ENCODE results near the gene NUDT4.
"Not testable (repeated sequence)": the region's sequence is repeated elsewhere in the genome, so short reads cannot be mapped to it uniquely, and the experiment has no call there.

NUDT4 gene

DNA sequence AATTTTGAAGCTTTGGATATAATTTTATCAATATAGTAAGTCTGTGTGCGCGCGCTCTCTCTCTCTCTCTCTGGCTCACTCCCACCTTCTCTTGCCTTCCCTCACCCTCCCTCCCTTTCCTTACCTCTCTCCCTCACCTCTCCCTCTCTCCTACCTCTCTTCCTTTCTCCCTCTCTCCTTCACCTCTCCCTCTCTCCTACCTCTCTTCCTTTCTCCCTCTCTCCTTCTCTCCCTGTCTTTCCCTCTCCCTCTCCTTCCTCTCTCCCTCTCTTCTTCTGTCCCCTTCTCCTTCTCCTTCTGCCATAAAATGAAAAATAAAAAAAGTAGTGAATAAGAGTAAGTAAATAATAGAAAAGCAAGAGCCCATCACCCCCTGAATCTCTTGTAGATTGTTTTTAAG, 9.0 kb upstream of the NUDT4 start:
- DNase-seq = no peak

DNA sequence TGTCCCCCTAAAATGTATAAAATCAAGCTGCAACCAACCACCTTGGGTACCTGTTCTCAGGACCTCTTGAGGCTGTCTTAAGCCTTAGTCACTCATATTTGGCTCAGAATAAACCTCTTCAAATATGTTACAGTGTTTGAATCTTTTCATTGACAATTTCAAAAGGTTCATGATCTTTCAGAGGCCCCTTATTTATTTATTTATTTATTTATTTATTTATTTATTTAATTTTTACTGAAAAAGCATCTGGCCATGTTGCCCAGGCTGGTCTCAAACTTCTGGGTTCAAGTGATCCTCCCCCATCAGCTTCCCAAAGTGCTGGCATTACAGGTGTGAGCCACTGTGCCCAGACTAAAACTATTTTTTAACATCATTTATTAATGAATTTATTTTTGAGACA, 8.2 kb upstream of the NUDT4 start:
- no peak for DNase-seq

- DNase-seq = no peak
Measured at GRCh38 chr12:93370947-93371346, 6.8 kb upstream of the NUDT4 start.

DNA sequence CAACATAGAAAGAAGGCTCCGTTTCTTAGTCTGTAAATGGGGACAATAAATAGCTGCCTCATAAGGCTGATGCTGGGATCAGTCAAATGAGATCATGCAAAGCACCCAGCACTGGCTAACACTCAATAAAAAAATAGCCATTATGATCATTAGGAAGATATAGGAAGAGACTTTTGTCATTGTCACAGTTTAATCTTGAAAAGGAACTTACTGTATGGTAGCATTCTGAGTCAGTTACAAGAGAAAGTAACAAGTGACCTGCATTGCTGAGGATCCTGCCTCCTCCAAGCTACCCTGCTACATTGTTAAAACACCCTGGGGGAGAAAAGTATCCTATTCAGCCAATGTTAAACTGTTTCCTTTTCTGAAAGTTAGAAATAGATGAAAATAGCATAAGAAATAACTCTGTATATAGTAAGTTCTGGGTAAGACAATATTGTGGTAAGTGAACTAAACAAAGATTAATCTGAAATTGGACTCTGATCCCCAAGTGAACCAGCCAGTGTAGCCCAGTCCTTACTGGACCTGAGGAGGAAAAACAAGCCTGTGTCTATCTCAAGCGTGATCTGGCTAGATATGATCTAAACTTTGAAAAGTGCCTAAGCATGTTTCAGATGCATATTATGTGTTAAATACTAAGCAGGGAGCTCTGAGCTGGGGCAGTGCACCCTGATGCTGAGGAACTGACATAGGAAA, 3.6 kb upstream of the NUDT4 start:
- DNase-seq = no peak

DNA sequence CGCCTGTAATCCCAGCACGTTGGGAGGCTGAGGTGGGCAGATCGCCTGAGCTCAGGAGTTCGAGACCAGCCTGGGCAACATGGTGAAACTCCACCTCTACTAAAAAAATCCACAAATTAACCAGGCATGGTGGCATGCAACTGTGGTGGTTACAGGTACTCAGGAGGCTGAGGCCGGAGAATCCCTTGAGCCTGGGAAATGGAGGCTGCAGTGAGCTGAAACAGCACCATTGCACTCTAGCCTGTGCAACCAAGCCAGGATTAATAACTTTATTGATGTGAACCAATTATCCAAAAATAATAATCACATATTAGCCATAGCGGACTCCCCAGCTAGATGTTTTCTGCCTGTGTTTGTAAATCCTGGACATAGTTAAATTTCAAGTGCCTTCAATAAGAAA, 1.8 kb upstream of the NUDT4 start:
- no peak for DNase-seq

DNA sequence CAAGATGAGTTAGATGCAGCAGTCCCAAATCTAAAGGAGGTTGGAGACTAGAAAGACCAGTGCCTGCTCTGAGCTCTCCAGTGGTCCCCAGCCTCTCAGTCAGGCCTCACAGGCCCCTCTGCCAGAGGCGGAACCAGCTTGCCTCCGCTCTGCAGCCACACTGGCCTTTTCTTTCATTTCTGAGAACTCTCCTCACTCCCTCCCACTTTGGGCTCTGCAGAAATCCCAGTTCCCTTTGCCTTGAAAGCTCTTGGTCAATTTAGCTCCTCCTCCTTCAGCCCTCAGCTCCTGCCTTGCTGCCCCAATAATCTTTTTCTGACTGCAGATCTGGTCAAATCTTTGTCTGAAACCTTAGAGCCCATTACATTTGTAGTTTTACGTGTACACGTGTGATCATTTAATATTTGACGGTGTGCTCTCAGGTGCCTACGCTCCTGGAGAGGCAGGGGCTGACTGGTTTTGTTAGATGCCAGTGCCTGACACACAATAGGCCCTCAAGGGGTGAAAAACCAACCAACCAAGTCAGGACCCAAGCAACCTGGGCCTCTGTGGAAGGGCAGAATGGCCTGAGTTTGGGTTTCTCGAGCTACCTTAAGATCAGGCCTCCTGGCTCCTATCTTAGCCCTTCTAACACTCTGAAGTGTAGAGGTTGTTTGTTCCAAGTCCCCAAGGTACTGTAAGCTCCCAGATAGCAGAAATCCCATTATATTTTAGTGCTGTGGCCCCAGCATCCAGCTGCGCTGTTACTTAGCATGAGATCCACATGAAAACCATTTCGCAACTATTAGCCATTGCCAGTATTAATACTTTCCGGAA, 1.1 kb upstream of the NUDT4 start:
- DNase-seq = no peak

DNA sequence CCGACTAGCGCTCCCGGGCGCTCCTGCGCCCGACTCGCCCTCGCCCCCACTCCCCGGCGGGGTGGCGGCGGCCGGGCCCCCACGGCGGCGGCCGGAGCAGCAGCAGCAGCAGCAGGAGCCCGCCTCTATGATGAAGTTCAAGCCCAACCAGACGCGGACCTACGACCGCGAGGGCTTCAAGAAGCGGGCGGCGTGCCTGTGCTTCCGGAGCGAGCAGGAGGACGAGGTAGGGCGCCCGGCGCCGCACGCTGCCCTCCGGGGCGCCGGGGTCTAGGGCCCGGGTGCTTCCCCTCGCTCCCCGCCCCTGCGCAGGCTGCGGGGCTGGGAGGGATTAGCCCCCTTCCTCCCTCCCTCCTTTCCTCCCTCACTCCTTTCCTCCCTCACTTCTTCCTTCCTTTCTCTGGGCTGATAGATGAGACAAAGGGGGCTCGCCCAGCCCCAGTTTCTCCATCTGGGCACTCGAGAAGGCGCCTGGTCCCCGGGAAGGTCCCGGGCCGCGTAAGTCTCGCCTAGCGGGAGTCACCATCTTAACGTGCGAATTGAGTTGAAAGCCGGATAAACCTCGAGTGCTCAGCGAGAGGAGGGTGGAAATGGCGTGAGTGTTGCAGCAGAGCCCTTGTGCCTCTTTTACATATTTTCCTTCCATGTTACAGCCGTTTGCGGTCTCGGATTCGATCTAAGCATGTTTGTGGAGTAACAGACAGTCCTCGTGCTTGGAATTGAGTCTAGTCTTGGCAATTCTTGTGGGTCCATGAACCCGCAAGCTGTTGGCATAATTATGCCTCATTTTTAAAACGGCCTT, 672 bp downstream of the NUDT4 start:
- DNase-seq = peak; percentile 39 to 77 (median 60)

- peak in 1 of 6 experiments; percentile 60 for DNase-seq
Measured at GRCh38 chr12:93378998-93379325, 1.2 kb downstream of the NUDT4 start.

DNA sequence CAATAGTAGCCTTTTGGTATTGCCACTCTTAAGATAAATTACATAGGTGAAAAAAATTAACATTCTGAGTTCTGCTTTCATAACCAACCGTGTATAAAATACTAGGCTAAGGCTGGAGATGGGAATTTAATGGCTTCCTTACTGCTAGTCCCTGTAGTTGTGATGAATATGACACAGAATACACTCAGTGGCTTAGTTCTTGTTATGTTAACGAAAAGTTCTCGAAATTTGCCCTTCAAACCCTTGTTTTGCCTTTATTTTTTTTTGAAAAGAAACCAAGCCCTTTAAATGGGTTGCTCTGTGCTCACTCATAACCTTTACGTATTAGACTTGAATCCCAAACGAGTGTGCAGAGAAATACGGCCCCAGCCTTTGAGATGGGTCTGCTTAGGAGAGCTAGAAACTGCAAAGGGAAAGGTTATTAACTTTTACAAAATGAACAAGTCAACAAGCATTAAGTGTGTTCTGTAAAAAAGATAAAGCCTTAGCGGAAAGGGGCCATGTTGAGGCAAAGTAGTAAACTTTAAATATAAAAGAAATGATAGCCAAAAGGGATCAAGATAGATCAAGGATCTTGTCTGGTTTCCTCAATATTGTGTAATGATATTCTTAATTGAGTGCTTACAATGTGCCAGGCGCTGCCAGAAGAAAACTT, 1.7 kb downstream of the NUDT4 start:
- DNase-seq = peak in 2 of 6 experiments; percentile 8 to 38

- no peak for DNase-seq
Measured at GRCh38 chr12:93379981-93380361, 2.2 kb downstream of the NUDT4 start.

DNA sequence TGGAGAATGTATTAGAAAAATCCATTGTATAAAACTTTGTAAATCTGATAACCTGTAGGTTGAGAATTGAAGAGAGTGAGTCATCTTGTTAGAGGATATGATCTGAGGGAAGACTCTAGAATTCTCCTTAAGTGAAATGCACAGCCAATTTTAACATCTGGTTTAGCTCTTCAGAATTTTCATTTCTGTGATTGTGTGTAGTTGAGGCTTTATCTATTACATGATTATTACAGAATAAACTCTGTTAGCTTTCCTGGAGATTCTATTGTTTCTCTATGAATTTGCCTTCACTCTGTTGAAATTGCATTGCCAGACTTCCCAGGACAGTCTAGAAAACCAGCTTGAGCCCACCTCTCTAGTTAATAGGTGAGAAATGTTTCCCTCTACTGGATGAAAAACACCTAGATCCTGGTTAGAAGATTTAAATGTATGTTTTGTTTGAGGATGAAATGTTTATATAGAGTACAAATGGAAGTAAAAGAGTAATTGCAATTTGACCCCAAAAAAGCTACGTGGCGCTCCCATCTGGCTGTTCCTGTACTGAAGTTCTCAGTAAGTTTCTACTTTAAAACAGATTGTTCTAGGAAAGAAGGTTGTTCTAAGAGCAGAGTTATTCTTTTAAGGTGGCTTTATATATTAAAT, 2.9 kb downstream of the NUDT4 start:
- peak in 3 of 6 experiments; percentile 4 to 16 (median 15) for DNase-seq

GRCh38 chr12:93381161-93381975, 3.6 kb downstream of the NUDT4 start:
- DNase-seq = no peak

- DNase-seq = not testable (repeated sequence)
Measured at GRCh38 chr12:93381976-93382437, 4.3 kb downstream of the NUDT4 start.

DNA sequence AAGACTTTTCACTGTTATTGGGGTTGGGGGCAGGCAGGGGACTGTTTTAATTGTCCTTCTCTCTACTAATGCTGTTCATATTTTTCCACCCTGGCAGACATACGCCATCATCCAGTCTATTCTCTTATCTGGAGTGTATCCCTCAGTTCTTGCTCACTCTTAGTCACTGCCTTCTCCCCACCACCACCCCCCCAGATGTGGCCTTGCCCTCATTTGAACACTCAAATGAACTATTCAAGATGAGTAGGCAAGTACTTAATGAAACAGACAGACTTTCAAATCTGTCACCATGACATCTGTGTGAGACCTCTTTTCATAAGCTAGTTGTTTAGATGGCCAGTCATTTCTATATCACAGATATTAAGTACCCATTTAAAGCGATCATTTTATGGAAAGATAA, 10.1 kb downstream of the NUDT4 start:
- no peak for DNase-seq

DNA sequence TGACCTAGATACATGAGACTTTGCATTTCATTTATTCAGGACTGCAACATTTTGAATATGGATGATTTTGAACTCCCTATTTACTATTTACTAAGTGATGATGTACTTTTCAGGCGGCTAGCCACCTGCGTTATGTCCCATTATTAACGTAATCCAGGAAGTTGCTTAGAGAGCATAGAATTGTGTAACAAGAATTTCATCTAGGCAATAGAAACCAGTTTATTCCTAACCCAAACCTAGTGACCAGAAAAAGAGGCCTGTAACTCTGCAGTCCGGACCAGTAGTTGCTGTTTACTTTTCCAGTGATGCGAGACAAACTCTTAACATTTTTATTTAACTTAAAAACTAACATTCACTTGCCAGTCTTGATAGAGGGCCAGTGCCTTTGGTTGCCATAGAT, 12.3 kb downstream of the NUDT4 start:
- DNase-seq = no peak

DNA sequence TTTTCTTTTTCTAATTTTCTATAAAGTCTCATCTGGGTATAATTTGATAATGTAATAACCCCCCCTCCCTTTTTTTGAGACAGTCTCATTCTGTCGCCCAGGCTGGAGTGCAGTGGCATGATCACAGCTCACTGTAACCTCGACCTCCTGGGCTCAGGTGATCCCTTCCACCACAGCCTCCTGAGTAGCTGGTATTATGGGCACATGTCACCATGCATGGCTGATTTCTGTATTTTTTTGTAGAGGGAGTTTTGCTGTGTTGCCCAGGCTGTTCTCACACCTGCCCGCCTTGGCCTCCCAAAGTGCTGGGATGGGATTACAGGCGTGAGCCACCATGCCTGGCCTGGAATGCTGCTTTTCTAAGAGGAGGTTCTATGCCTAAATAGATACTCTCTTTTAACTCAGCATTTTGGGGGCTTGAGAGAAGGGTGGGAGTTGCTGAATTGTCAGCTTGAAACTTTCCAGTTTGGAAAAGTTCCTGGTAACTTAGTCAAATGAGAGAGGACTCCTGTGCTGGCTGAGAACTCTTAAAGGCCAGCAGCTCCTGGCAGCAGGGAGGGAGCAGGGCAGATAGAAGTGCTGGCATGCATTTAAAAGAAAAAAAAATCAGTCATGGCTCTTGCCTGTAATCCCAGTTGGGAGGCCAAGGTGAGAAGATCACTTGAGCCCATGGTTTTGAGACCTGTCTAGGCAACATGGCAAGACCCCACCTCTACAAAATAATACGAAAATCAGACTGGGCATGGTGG, 13.0 kb downstream of the NUDT4 start:
- DNase-seq = no peak

DNA sequence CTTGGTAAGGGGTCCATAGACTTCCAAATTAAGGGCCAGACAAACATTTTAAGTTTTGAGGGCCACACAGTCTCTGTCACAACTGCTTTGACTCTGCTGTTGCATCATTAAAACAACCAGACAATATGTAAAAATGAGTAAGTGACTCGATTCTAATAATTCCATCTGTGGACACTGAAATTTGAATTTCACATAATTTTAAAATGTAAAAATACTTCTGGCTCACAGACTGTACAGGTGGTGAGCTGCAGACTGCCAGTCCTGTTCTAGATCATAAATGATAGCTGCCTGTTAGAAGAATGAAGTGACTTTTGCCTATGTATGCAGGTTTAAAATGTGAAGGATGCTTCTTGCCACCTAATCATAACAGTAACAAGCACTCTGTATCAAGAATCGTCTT, 15.7 kb downstream of the NUDT4 start:
- no peak for DNase-seq

GRCh38 chr12:93397412-93397811, 19.7 kb downstream of the NUDT4 start:
- DNase-seq = no peak

GRCh38 chr12:93399183-93399863, 21.6 kb downstream of the NUDT4 start:
- DNase-seq = not testable (repeated sequence)

All from stimulated activated naive CD4-positive, alpha-beta T cell (primary cell).